Mucosa of rectum (tissue), 2 donors: ENCODE measurements around the gene ZFP37.
"Not testable (repeated sequence)": the region's sequence is repeated elsewhere in the genome, so short reads cannot be mapped to it uniquely, and the experiment has no call there.

Experiments used
- H3K27ac ChIP-seq, 2 donors: one replicate each; pipeline ENCODE4 v1.7.0; 2013; ENCODE audit warnings: inconsistent platforms in 2 of 2, low read depth in 2 of 2, low read length in 2 of 2
- H3K27me3 ChIP-seq, 2 donors: one replicate each; pipeline ENCODE4 v1.7.0; 2013; ENCODE audit warnings: low read length in 2 of 2; ENCODE audit not compliant: control insufficient read depth in 2 of 2, insufficient read depth in 2 of 2
- H3K36me3 ChIP-seq, 2 donors: one replicate each; pipeline ENCODE4 v1.7.0; 2013; ENCODE audit warnings: low read length in 2 of 2; ENCODE audit not compliant: control insufficient read depth in 2 of 2, insufficient read depth in 2 of 2
- H3K4me1 ChIP-seq, 2 donors: one replicate each; pipeline ENCODE4 v1.7.0; 2013; ENCODE audit warnings: low read length in 2 of 2, mild to moderate bottlenecking in 1 of 2; ENCODE audit not compliant: control insufficient read depth in 2 of 2, insufficient read depth in 2 of 2
- H3K4me3 ChIP-seq, 2 donors: one replicate each; pipeline ENCODE4 v1.7.0; 2013; ENCODE audit warnings: low read length in 2 of 2
- H3K9ac ChIP-seq, 2 donors: one replicate each; pipeline ENCODE4 v1.7.0; 2013; ENCODE audit warnings: low read length in 2 of 2, low read depth in 1 of 2, mild to moderate bottlenecking in 1 of 2
- H3K9me3 ChIP-seq, 2 donors: one replicate each; pipeline ENCODE4 v1.7.0; 2013; ENCODE audit warnings: low read length in 2 of 2; ENCODE audit not compliant: control insufficient read depth in 2 of 2
- donor health status: healthy.
- donor health status: Normal muscosa, but diverticular disease.

The ZFP37 gene

GRCh38 chr9:113056191-113057106, at the start of gene ZFP37:
TSS of gene ZFP37 (minus strand) at chr9:113056724. CDS start at chr9:113056688, 36 bp downstream.
- peak within 1 kb of the TSS in 1 of 2 donors; percentile 37 for H3K27ac ChIP-seq

GRCh38 chr9:113105345-113105744, 48.8 kb upstream of the ZFP37 start:
- H3K4me3 ChIP-seq, H3K27me3 ChIP-seq, H3K36me3 ChIP-seq, H3K9ac ChIP-seq, H3K9me3 ChIP-seq, H3K4me1 ChIP-seq, H3K27ac ChIP-seq: not testable (repeated sequence)

More at GRCh38 chr9:113056191-113057106, at the start of gene ZFP37:
- Histone ChIP-seq H3K4me1 (peaks cover 0 to 6% of the 10 kb centered on the region in 2 donors), H3K9ac (peak within 1 kb of the TSS; percentile 38 to 71), H3K36me3 (no peaks in the 10 kb centered on the region), H3K27me3 (peaks cover 2 to 3% of the 10 kb centered on the region in 2 donors), H3K4me3 (peak within 1 kb of the TSS; percentile 75 to 88), H3K9me3 (peaks cover 13 to 19% of the 10 kb centered on the region in 2 donors)

GRCh38 chr9:113095561-113095960, 39.0 kb upstream of the ZFP37 start:
- H3K27ac ChIP-seq = no peak overlapping the region
- no peaks in the 10 kb centered on the region for H3K4me1 ChIP-seq
- no peaks in the 10 kb centered on the region for H3K9me3 ChIP-seq
- H3K36me3 ChIP-seq = no peaks in the 10 kb centered on the region
- H3K9ac ChIP-seq = no peak overlapping the region
- H3K4me3 ChIP-seq = no peak overlapping the region
- H3K27me3 ChIP-seq = peaks cover 5 to 12% of the 10 kb centered on the region in 2 donors

- not testable (repeated sequence) for H3K36me3 ChIP-seq, H3K27me3 ChIP-seq, H3K4me3 ChIP-seq, H3K4me1 ChIP-seq, H3K9ac ChIP-seq, H3K9me3 ChIP-seq, H3K27ac ChIP-seq
Measured at GRCh38 chr9:113089924-113090323, 33.4 kb upstream of the ZFP37 start.

GRCh38 chr9:113089143-113089505, 32.6 kb upstream of the ZFP37 start:
- H3K4me1 ChIP-seq, H3K4me3 ChIP-seq, H3K9me3 ChIP-seq, H3K27ac ChIP-seq, H3K9ac ChIP-seq, H3K27me3 ChIP-seq, H3K36me3 ChIP-seq: not testable (repeated sequence)

- H3K9ac ChIP-seq, H3K36me3 ChIP-seq, H3K4me1 ChIP-seq, H3K9me3 ChIP-seq, H3K27me3 ChIP-seq, H3K4me3 ChIP-seq, H3K27ac ChIP-seq: not testable (repeated sequence)
Measured at GRCh38 chr9:113088456-113089142, 32.1 kb upstream of the ZFP37 start.

GRCh38 chr9:113062932-113063310, 6.4 kb upstream of the ZFP37 start:
- not testable (repeated sequence) for H3K27me3 ChIP-seq, H3K27ac ChIP-seq, H3K4me1 ChIP-seq, H3K9me3 ChIP-seq, H3K9ac ChIP-seq, H3K36me3 ChIP-seq, H3K4me3 ChIP-seq

- not testable (repeated sequence) for H3K4me1 ChIP-seq, H3K9me3 ChIP-seq, H3K4me3 ChIP-seq, H3K36me3 ChIP-seq, H3K27me3 ChIP-seq, H3K9ac ChIP-seq, H3K27ac ChIP-seq
Measured at GRCh38 chr9:113062256-113062931, 5.9 kb upstream of the ZFP37 start.

- H3K36me3 ChIP-seq, H3K9me3 ChIP-seq, H3K9ac ChIP-seq, H3K27ac ChIP-seq, H3K4me3 ChIP-seq, H3K4me1 ChIP-seq, H3K27me3 ChIP-seq: not testable (repeated sequence)
Measured at GRCh38 chr9:113061072-113061850, 4.7 kb upstream of the ZFP37 start.
